A172 (cell line): Measurements from ENCODE around the gene PPP2R2C. TPM values are rescaled to one million over a fixed set of nuclear protein-coding genes. Genes with fewer than 3 reads are reported as not detected.

Source experiments
- DNase-seq: peaks from one replicate; pipeline ENCODE4 v3.0.0-alpha.2; 2015; ENCODE audit warnings: low spot score
- total RNA-seq: library from RNA; depleted of rRNA; stranded (reverse); fragments of >200 nt; shearing (Covaris generic); gene quantifications from 2 replicates; pipeline ENCODE4 v1.2.3, GENCODE V29; 2014

PPP2R2C gene
- total RNA-seq, 1 experiment from 2014 or later, result 10.6 TPM

DNA sequence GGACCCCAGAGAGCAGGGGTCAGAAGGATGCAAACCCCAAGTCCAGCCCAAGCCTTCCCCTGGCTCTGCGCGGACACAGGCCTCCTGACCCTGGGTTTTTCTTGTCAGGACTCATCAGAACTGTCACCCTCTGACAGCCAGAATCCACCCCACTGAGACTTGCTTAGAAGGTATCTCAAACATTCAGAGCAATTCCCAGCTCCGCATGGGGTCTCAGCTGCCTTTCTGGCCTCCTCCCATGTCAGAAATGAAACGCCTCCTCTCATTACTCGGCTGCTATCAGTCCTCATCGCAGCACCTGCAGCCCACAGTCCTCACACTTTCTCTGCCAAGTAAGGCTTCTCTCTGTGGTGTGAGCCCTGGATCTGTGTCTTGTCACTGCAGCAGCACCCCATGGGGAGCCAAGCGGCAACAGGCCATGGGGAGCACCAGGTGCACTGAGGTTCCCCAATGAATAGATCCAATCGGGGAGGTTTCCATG, 105.0 kb downstream of the PPP2R2C start:
- no peak for DNase-seq

DNA sequence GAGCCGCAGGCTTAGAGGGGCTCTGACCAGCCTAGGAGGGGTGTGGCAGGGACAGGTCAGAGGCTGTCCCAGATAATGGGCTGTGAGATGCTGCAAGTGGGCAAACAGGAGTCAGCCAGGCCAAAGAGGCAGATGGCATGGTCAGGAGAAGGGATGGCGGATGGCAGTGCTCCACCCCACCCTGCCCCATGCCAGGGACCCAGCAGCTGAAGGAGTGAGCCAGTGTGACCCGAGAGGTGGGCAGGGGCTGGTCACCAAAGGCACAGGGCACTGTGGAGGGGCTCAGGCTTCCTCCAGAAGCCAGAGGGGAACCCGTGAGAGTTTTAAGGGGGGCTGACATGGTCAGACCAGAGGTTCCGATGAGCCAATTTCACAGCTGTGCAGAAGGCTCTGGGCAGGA, 105.8 kb downstream of the PPP2R2C start:
- DNase-seq, result no peak

DNA sequence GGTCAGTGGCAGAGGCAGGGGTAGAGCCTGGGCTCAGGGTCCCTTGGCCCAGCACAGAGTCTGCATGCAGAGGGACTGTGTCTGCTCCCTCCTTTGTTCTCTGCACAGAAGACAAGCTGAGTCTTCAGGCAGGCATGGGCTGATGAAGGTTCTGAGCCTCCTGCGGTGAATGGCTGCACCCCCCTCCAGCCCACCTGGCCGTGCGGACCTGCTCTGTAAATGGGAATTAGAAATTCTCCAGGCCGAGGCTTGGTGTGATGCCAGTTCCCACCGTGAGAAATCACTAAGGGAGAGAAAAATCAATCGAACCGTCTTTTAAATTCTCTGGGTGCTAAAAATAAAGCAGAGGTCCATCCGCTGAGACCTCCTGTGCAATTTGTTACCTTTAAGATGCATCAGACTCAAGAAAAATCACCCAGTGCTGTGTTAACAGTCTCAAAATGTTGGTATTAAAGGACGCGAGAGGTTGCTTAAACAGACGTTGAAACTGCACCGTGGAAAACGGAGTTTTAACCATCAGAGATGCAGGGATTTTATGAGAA, 106.8 kb downstream of the PPP2R2C start:
- no peak for DNase-seq

DNA sequence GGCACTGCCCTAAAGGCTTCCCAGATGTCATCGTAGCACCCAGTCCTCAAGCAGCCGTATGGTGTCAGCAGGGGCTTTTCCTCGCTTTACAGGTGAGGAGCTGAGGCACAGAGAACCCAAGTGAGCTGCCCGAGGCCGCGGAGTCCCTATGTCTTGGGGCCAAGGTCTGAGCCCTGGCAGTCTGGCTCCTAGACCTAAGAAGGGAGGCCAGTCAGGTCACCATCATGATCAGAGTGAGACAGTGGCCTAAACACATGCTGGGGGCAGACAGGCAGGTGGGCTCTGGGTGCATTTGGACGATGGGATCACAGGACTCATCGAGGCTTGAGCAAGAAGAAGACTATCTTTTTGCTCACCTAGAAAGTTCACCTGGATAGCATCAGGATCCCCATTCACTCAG, 107.8 kb downstream of the PPP2R2C start:
- no peak for DNase-seq

DNA sequence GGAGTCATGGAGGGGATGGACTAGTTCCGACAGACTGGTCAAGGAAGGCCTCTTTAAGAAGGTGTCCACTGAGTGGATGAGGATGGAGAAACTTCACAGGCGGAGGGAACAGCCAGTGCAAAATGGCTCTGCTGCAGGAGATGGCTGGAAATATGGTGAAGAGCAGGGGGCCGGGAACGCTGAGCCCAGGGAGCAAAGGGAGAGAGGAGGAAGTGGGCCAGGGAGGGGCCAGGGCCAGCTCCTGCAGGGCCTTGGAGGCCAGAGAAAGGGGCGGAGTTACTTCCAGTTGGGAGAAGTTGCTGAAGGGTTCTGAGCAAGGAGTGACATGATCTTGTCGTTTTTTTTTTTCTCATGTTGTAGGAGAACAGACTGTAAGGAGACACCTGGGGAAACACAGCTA, 108.3 kb downstream of the PPP2R2C start:
- no peak for DNase-seq

DNA sequence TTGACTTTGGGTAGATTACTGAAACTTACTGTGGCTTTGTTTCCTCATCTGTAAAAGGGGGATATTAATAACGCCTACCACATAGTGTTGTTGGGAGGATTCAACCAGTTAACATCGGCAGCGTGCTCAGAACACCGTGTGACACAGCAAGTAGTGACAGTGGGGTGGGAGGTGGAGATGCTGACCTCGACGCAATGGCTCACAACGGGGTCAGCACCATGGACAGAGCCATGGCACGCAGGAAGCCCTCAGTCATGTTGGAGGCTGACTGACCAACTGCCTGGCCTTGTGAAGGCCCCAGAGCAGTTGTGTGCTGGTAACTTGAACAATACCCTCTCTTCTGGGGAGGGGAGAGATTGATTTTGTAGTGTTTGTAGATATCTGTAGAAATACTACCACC, 109.5 kb downstream of the PPP2R2C start:
- DNase-seq, result peak; percentile 39

DNA sequence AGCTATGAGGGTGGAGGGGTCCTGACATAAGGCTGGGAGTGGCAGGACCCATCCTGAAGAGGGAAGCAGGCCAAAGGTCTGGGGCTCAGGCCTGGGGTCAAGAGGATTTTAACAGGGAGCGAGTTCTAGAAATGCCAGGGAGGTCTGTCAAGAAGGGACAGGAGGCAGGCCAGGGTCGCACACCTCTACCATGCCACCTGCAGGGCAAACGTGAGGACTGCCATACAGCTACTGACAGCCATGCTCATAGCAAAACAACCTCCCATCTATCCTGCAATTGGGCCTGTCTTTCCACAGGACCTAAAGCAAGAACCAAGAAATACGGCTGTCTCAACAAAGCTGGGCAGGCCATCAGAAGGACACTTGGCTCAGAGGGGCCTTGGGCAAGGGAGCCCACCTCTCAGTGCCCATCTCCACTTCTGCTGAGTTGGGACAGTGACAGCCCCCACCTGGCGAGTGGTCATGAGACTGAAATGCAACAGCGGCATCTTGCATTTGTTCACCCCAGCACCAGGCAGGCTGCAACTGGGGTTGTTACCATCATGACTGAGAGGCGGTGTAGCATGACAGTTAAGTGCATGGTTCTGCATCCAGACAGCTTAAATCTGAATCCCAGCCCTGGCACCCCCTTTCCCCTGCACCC, 110.0 kb downstream of the PPP2R2C start:
- DNase-seq, result no peak

DNA sequence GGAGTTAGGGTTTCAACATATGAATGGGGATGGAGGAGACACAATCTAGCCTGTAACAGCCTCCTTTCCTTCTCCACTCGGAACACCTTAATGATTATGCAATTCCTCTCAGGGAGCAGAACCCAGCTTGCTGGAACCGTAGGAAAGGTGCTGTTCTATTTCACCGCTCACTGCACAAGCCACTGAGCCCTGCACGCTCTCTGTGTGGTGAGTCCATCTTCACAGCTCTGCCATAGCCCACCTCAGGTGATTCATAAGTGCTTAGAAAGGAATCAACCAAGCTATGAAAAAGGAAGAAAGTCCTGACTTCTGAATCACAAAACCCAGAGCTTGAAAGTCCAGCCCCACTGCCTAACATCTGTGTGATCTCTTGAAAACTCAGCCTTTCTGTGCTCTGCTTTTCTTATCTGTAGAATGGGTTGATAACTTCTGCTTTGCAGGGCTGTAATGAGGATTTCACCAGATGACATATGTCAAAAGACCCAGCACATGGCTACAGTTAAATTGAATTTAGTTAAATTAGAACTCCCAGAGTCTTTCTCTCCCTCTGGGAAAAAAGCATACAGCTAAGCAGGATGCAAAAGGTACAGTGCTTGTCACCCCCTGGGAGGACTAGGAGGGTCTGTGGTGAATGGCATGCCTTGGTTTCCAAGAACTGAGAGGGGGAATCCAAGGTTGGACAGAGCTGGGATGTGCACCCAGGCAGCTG, 111.2 kb downstream of the PPP2R2C start:
- no peak for DNase-seq

DNA sequence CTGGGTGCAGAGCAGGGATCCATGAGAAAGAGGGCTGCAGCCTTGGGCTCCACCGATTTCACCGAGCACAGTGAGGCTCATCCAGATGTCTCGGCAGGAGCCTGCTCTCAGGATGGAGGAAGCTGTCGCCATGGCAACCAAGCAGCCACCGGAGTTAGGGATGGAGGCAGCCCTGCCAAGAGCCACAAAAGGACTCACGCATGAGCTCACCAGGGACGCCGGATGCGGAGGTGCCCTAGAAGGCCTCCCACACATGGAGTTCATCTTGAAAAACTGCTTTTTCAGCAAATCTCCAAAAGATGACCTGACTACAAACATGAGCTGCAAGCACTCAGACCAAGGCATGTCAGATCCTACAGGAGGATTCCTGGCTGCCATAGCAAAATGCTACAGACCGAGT, 112.0 kb downstream of the PPP2R2C start:
- no peak for DNase-seq

DNA sequence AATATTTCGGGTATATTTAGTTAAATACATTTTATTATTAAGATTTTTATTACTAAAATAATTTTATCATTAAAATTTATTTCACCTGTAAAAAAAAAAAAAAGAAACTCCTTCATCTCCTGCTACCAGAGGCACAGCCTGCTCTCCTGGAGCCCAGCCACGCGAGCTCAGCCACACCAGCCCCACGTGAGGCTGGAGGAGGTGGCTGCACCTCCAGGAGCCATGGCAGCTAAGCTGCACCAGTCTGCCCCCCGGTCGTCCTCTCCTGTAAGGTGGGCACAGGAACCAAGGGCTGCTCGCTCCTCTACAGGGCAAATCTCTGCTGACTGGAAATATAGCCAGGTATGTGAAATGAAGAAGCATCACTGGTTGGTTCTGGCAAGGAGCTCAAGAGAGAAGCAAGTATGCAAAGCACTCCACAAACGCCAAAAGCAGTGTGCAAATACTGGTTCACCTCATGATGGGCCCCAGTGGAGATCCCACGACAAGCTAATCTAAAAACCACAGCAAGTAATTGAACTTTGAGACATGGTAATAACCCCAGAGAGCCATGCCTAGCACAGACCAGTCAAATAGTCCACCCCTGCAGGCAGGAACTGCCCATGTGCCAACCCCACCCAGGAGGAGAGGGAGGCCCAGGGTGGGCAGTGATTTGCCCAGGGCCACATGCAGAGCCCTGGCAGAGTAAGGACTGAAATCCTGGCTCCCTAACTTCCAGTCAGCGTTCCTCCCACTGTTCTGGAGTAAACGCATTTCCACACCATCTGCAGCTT, 112.7 kb downstream of the PPP2R2C start:
- DNase-seq, result no peak

DNA sequence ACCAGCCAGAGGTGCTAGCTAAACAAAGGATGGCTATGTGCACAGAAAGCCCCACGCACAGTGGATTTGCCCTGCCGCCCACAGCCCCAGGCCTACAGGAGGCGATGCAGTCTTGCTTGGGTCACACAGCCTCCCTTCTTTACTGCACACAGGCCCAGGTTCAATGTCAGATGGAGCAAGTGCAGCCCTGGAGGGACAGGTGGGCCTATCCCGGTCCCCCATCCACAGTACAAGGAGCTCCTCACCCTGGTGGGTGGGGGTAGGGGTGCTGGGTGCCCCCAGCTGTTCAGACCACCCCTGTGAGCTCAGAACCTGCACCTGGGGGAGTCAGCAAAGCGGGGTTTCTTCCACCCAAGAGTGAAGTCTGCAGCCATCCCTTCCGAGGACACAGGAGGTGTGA, 114.9 kb downstream of the PPP2R2C start:
- DNase-seq, result no peak

DNA sequence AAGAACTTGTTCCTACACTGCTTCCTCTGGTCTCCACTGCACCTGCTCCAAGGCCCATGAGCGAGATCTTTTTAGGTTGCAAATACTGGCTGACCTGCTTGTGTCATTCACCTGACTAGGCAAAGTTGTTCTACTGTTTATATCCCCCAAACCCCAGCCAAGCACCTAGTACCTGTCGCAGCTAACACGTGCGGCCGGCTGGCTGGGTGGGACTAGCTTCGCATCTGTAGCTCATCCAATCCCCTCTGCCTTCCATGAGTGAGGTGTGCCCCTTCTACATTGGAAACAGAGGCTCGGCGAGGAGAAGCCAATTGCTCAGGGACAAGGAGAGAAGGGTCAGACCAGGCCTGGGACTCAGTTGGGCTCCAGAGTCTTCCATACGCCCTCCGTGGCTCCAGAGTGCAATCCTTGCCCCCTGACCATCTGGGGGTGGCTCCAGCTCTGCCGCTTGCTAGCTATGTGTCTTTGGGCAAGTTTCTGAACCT, 116.3 kb downstream of the PPP2R2C start:
- no peak for DNase-seq

DNA sequence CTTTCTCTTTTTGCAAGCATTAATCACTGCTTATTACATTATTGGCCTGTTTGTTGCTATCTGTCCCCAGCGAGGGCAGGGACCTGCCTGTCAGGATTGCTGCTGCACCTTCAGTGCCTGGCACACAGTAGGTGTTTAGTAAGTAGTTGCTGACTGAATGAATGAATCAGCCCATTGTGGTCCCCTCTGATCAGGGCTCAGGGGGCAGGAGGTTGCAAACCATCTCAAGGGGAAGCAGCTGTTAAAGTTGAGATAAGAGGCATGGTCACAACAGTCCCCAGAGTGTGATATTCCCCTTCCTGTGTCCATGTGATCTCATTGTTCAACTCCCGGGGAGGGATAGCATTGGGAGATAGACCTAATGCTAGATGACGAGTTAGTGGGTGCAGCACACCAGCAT, 117.4 kb downstream of the PPP2R2C start:
- no peak for DNase-seq

DNA sequence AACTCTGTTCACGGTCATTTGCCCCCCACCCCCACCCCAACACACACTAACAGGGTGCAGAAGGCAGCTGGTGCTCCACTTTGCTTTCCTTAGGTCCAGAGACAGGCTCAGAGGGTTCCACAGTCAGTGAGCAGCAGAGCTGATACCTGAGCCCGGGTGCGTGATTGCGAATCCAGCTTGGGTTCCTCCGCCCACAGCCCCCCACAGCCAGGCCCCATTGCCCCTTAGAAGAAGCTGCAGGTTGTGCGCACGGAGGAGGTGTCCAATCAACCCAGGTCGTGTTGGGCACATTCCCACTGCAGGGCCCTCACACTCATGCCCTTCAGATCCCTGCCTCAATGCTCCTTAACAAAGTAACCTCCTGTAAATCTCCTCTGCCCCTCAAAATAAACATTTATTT, 117.8 kb downstream of the PPP2R2C start:
- no peak for DNase-seq

DNA sequence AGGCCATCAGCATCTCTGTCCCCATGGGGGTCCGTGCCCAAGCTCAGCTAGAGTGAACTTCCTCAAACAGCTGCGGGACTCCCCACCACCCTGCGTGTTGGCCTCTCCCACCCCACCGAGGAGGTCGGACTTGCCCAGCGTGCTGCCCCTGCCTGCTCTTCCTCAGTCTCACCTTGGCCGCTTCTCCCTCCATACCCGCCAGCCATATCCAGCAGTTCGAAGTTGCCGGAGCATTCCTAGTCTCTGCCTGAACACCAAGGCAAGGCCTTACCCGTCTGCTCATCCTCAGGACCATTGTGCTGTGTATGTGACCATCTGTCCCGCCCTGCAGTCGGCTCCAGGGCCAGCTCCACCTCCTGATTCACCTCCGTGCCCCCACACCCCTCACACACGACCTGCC, 118.3 kb downstream of the PPP2R2C start:
- no peak for DNase-seq

DNA sequence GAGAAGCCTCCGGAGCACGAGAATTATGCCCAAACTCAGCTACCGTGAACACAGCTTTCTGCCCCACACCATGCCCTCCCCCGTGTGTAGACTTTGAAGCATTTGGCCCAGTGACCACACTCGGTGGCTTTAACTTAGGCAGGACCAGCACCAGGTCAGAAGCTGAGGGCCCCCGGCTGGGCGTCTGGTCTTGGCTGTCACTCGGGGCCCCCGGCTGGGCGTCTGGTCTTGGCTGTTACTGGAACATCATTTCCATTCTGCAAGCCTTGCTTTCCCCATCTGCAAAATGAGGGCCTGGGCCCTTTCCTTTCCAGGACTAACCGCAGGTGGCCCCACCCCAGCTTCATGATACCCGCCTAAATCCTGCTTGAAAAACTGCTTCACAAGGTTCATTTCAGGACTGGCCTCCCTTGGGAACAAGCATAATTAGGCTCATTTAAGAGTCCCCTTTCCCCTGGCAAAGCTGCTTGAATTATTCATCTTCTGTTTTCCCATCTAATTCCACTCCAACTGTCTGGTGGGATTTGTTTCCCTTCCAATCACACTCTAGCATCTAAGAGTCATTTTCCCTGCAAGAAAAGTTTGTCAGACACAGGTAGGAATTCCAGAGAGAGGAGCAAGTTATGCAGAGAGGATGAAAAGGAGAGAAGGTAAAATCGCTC, 120.3 kb downstream of the PPP2R2C start:
- DNase-seq, result no peak

DNA sequence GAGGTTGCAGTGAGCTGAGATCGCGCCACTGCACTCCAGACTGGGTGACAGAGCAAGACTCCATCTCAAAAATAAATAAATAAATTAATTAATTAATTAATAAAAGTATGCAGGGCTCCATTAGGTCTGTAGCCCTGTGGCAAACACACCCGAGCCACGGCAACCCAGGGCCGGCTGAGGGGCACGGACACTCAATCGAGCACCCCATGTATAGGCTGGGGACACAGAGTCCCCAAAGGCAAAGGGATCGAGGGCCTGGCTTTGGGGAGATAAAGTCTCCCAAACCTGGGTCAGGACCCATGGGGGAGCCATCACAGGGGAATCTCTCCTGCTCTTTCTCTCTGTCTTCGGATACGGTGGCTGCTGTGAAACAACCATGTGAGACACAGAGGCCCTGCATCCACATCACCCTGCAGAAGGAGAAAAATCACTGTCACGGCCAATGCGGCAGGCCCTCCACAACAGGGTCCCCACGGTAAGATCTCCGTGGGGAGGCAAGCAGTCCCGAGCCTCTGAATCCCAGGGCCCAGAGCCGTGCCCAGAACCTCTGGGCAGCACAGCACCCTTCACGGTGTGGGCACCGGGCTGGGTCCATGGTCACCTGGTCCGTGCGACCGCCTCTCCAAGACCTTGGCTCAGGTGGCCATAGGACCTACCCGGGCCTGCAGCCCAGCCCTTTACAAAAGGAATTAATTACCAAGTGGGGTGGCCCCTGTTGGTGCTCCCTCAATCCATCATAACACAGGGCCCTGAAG, 121.0 kb downstream of the PPP2R2C start:
- no peak for DNase-seq

DNA sequence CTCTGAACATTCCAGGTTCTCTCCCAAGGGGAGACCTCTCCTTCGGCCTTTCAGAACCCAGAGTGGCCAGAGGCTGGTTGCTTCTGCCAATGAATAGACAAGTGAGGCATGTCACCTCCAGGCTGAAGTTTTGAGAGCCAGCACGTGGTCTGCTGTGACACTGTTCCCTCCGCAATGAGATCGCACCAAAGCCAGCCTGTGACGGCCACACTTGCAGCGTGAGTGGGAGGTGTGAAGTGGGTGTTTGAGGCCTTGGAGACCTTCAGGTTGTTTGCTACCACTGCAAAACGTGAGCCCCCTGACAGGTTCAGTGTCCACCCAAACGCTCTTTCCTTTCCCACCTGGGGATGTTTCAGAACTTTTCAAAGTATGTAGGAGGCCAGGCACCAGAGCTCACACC, 121.8 kb downstream of the PPP2R2C start:
- DNase-seq, result no peak

DNA sequence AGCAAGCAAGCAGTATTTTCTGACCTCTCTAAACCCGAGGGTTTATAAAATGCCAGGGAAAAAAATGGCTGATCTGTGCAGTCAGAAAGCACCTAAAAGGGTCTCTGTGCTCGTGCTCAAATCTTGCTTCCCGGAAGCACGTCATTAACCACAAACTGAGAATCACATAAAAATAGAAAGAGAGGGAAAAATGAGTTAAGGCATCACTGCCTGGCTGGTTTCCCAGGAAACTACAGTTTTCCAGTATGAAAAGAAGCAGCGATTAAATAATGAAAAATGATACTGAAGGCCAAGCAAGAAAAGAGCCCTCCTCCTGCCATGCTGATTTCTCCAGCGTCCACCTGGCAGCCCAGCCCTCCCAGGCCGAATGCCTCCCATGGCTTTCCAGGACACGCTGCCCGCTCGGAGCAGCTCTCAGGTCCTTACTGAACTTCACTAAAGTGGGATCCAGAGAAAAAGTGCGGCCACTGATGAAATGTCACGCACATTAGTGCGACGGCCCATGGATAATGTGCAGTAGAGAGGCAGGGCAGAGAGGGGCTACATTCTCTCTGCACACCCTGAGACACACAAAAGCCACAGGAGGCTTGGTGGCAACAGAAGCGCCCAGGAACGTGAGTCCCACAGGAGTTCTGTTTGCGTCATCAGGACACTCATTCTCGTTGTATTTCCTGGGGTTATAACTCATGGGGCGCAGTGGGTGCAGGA, 122.4 kb downstream of the PPP2R2C start:
- DNase-seq, result peak; percentile 73

DNA sequence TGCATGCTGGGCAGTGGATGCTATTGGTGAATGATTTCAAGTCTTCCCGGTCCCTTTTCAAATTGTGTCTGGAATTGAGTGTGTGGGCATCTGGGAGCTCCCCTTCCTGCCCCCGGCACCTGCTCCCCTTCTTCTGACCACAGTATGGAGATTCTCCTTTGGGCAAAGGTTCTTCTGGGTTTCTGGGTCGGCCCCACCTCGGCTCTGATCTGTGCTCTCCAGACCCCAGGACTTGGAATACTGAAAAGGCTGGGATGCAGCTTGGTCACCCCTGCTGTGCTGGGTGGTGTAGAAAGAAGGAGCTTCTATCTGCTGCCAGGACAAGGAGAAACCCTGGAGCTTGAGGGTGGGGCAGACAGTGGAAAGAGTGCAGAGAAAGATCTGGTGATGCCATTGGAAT, 124.0 kb downstream of the PPP2R2C start:
- DNase-seq, result no peak
